ENCODE results near the gene PAK6.
A peak's percentile ranks its signal among the peaks of the same experiment; 100 is the strongest.

The PAK6 gene

DNA sequence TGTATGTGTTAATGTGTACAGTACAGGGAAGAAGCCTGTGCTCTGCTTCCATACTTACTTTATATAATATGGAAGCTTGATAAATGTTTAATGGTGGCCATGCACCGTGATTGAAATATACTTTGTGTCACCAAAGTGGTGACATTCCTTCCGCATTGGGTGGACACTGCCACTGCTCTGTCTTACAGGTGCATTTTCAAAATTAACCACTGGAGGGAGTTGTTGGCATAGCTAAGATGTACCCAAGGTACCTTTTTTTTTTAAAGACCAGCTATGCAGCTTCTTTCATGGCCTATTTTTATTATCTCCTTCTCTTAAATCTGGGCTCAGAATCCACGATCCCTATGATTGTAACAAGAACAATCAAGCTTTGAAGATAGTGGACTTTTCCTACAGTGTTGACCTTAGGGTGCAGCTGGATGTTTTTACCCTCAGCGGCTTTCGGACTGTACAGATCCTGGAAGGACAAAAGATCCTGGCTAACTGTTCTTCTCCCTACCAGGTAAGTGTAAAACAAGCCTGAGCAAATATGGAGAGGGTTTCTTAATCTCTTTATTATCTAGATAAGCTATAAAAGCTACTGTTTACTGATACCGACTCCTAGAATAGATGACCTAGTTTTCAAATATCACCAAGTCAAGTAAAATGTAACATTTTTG lies 21.6 kb upstream of the PAK6 start:
- Histone ChIP-seq H3F3A (ENCODE audit: insufficient read depth) (peaks cover 40% of the 10 kb centered on the region), H3K27me3 (ENCODE audit: low read length) (no peaks in the 10 kb centered on the region), H2AFZ (ENCODE audit: low read depth, low read length, severe bottlenecking) (no peak overlapping the region), H3K4me3 (ENCODE audit: insufficient read depth, low read length, poor library complexity, severe bottlenecking) (no peak overlapping the region), H3K79me2 (ENCODE audit: insufficient read depth, low read length) (no peaks in the 10 kb centered on the region), H3K9me2 (replicated peaks; ENCODE audit: insufficient read depth, low read length) (no peaks in the 10 kb centered on the region), H3K36me3 (ENCODE audit: low read length) (peaks cover 73% of the 10 kb centered on the region), H4K20me1 (ENCODE audit: low read depth, low read length) (peaks cover 6% of the 10 kb centered on the region; the same call in 1 of the 2 replicates), H3K9me3 (ENCODE audit: insufficient read depth, low read length) (no peaks in the 10 kb centered on the region), H3K9ac (ENCODE audit: low read length) (no peak overlapping the region), H3K4me2 (ENCODE audit: low read depth, low read length, poor library complexity, severe bottlenecking) (no peak overlapping the region), H3K27ac (ENCODE audit: low read depth, low read length) (no peak overlapping the region)
- no peak for TF ChIP-seq EZH2phosphoT487 (conservative IDR thresholded peaks at IDR 0.05; ENCODE audit: low read length)
- TF ChIP-seq, protein P1, sequence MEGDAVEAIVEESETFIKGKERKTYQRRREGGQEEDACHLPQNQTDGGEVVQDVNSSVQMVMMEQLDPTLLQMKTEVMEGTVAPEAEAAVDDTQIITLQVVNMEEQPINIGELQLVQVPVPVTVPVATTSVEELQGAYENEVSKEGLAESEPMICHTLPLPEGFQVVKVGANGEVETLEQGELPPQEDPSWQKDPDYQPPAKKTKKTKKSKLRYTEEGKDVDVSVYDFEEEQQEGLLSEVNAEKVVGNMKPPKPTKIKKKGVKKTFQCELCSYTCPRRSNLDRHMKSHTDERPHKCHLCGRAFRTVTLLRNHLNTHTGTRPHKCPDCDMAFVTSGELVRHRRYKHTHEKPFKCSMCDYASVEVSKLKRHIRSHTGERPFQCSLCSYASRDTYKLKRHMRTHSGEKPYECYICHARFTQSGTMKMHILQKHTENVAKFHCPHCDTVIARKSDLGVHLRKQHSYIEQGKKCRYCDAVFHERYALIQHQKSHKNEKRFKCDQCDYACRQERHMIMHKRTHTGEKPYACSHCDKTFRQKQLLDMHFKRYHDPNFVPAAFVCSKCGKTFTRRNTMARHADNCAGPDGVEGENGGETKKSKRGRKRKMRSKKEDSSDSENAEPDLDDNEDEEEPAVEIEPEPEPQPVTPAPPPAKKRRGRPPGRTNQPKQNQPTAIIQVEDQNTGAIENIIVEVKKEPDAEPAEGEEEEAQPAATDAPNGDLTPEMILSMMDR (IDR thresholded peaks at IDR 0.05; ENCODE audit: insufficient read depth, low read length, poor library complexity, severe bottlenecking): peak; percentile 69

DNA sequence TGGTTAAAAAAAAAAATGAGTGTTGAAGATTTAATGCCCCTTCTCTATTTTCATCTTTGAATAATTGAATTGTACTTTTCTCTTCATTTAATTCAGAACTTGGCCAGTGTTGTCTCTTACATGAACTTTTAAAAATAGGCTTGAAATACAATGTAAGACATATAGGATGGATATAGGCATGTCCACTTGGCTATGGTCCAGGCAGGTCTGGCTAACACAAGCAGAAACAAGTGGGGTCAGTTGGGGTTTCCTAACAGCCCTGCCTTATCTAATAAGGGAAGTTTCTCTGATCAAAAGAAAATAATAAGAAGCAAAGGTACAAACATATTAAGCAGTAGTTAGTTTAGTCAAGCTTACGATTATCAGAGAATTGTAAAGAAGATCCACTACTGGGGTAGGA lies 19.1 kb upstream of the PAK6 start:
- H3K9ac ChIP-seq (ENCODE audit: low read length): no peak overlapping the region
- no peaks in the 10 kb centered on the region for H3K27me3 ChIP-seq (ENCODE audit: low read length)
- no peaks in the 10 kb centered on the region for H3K79me2 ChIP-seq (ENCODE audit: insufficient read depth, low read length)
- no peak overlapping the region for H3K4me2 ChIP-seq (ENCODE audit: low read depth, low read length, poor library complexity, severe bottlenecking)
- peaks cover 67% of the 10 kb centered on the region for H3K36me3 ChIP-seq (ENCODE audit: low read length)
- H3K27ac ChIP-seq (ENCODE audit: low read depth, low read length): no peak overlapping the region
- no peak overlapping the region for H3K4me3 ChIP-seq (ENCODE audit: insufficient read depth, low read length, poor library complexity, severe bottlenecking)
- H3K9me3 ChIP-seq (ENCODE audit: insufficient read depth, low read length): no peaks in the 10 kb centered on the region
- H4K20me1 ChIP-seq (ENCODE audit: low read depth, low read length): peaks cover 6% of the 10 kb centered on the region; the same call in 1 of the 2 replicates
- TF ChIP-seq, protein P1 (IDR thresholded peaks at IDR 0.05; ENCODE audit: insufficient read depth, low read length, poor library complexity, severe bottlenecking): no peak
- TF ChIP-seq EZH2phosphoT487 (conservative IDR thresholded peaks at IDR 0.05; ENCODE audit: low read length): no peak
- H3F3A ChIP-seq (ENCODE audit: insufficient read depth): peaks cover 39% of the 10 kb centered on the region
- H3K9me2 ChIP-seq (replicated peaks; ENCODE audit: insufficient read depth, low read length): no peaks in the 10 kb centered on the region
- H2AFZ ChIP-seq (ENCODE audit: low read depth, low read length, severe bottlenecking): no peak overlapping the region

DNA sequence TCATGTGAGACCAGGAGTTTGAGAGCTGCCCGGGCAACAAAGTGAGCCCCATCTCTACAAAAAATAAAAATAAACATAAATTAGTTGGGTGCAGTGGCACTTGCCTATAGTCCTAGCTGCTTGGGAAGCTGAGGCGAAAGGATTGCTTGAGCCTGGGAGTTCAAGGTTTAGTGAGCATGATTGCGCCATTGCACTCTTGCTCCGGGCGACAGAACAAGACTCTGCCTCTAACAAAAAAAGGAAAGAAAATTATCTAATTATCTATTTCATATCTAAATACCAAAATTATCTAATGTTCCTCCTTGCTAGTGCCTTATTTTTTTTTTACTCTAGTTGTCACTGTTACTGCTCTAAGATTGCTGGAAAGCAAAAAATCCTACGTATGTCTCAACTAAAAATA lies 16.7 kb upstream of the PAK6 start:
- Histone ChIP-seq H3K27ac (ENCODE audit: low read depth, low read length) (no peak overlapping the region), H3K36me3 (ENCODE audit: low read length) (peaks cover 78% of the 10 kb centered on the region), H3F3A (ENCODE audit: insufficient read depth) (peaks cover 47% of the 10 kb centered on the region), H2AFZ (ENCODE audit: low read depth, low read length, severe bottlenecking) (no peak overlapping the region), H3K27me3 (ENCODE audit: low read length) (no peaks in the 10 kb centered on the region), H3K4me2 (ENCODE audit: low read depth, low read length, poor library complexity, severe bottlenecking) (no peak overlapping the region), H3K79me2 (ENCODE audit: insufficient read depth, low read length) (no peaks in the 10 kb centered on the region), H4K20me1 (ENCODE audit: low read depth, low read length) (peaks cover 6% of the 10 kb centered on the region; the same call in 1 of the 2 replicates), H3K9ac (ENCODE audit: low read length) (no peak overlapping the region), H3K4me3 (ENCODE audit: insufficient read depth, low read length, poor library complexity, severe bottlenecking) (no peak overlapping the region), H3K9me3 (ENCODE audit: insufficient read depth, low read length) (no peaks in the 10 kb centered on the region), H3K9me2 (replicated peaks; ENCODE audit: insufficient read depth, low read length) (no peaks in the 10 kb centered on the region)
- TF ChIP-seq, protein P1 (IDR thresholded peaks at IDR 0.05; ENCODE audit: insufficient read depth, low read length, poor library complexity, severe bottlenecking): no peak
- TF ChIP-seq EZH2phosphoT487 (conservative IDR thresholded peaks at IDR 0.05; ENCODE audit: low read length): no peak
